CD4-positive, alpha-beta T cell treated with Interleukin-17A for 4 hours (primary cell): ENCODE results near the gene EGFLAM.

Experiments used
- DNase-seq: peaks from one replicate; pipeline ENCODE4 v3.0.0-alpha.2; 2020; ENCODE audit warnings: mixed read lengths

EGFLAM gene

GRCh38 chr5:38423276-38424147 is 165.2 kb downstream of the EGFLAM start:
- DNase-seq, result no peak

GRCh38 chr5:38424148-38425060 is 166.0 kb downstream of the EGFLAM start:
- no peak for DNase-seq

GRCh38 chr5:38426490-38426889 is 168.1 kb downstream of the EGFLAM start:
- DNase-seq, result no peak

GRCh38 chr5:38426986-38427950 is 168.9 kb downstream of the EGFLAM start:
- no peak for DNase-seq

GRCh38 chr5:38431242-38431853 is 173.0 kb downstream of the EGFLAM start:
- no peak for DNase-seq

- no peak for DNase-seq
Measured at GRCh38 chr5:38433160-38433861, 175.0 kb downstream of the EGFLAM start.

- no peak for DNase-seq
Measured at GRCh38 chr5:38434966-38435705, 176.8 kb downstream of the EGFLAM start.

GRCh38 chr5:38438757-38439156 is 180.4 kb downstream of the EGFLAM start:
- no peak for DNase-seq

- DNase-seq, result peak; percentile 83
Measured at GRCh38 chr5:38441453-38442246, 183.3 kb downstream of the EGFLAM start.

GRCh38 chr5:38442247-38442573 is 183.9 kb downstream of the EGFLAM start:
- DNase-seq, result no peak

- DNase-seq, result no peak
Measured at GRCh38 chr5:38443390-38443789, 185.0 kb downstream of the EGFLAM start.

GRCh38 chr5:38445374-38446028 is 187.1 kb downstream of the EGFLAM start:
- DNase-seq, result no peak

GRCh38 chr5:38446029-38446522 is 187.7 kb downstream of the EGFLAM start:
- no peak for DNase-seq

- DNase-seq, result no peak
Measured at GRCh38 chr5:38447056-38447455, 188.7 kb downstream of the EGFLAM start.

GRCh38 chr5:38447786-38448185 is 189.4 kb downstream of the EGFLAM start:
- DNase-seq, result no peak

GRCh38 chr5:38448568-38449350 is 190.4 kb downstream of the EGFLAM start:
- DNase-seq, result no peak

GRCh38 chr5:38450627-38451026 is 192.3 kb downstream of the EGFLAM start:
- DNase-seq, result no peak

GRCh38 chr5:38451074-38451725 is 192.8 kb downstream of the EGFLAM start:
- DNase-seq, result no peak
